Heart right ventricle (tissue), 16 donors: ENCODE data around the gene SLC25A38. TPM values are rescaled to one million over a fixed set of nuclear protein-coding genes. Genes with fewer than 3 reads are reported as not detected.

ENCODE experiments used
- ATAC-seq, 8 donors: fragments of 200-7000 bp; cut with Tn5 transposase; one replicate each; pipeline ENCODE4 v1.9.1; 2020; ENCODE audit warnings: mild to moderate bottlenecking in 8 of 8, moderate library complexity in 8 of 8, moderate number of reproducible peaks in 1 of 8
- DNase-seq, 2 donors: peaks; one replicate each; pipeline ENCODE4 v3.0.0-alpha.2; 2020
- H3K27ac ChIP-seq, 10 donors: fragments of 200-600 bp; sonication (generic) in 2 of 10; one replicate each; pipeline versions ENCODE4 v1.5.0 to v1.8.0; 2020 to 2022; ENCODE audit warnings: mild to moderate bottlenecking in 3 of 10
- H3K27me3 ChIP-seq, 7 donors: fragments of 200-600 bp; one replicate each; pipeline ENCODE4 v1.8.0; 2021 to 2022; ENCODE audit warnings: mild to moderate bottlenecking in 2 of 7
- H3K36me3 ChIP-seq, 9 donors: fragments of 200-600 bp; sonication (generic) in 1 of 9; one replicate each; pipeline versions ENCODE4 v1.5.0 to v1.8.0; 2020 to 2022; ENCODE audit warnings: mild to moderate bottlenecking in 2 of 9
- H3K4me1 ChIP-seq, 9 donors: fragments of 200-600 bp; sonication (generic) in 1 of 9; one replicate each; pipeline versions ENCODE4 v1.5.0 to v1.8.0; 2020 to 2022; ENCODE audit warnings: mild to moderate bottlenecking in 4 of 9
- H3K4me3 ChIP-seq, 10 donors: fragments of 200-600 bp; sonication (generic) in 2 of 10; one replicate each; pipeline versions ENCODE4 v1.5.0 to v1.8.0; 2020 to 2022; ENCODE audit warnings: mild to moderate bottlenecking in 7 of 10, moderate library complexity in 2 of 10
- H3K9me3 ChIP-seq, 11 donors: fragments of 200-600 bp in 10 of 11; sonication (generic) in 2 of 11; one replicate each; pipeline versions ENCODE4 v1.5.0 to v1.8.0; 2013 to 2022; ENCODE audit warnings: mild to moderate bottlenecking in 2 of 11, control low read depth in 1 of 11, moderate library complexity in 1 of 11
- CTCF ChIP-seq, 9 donors: fragments of 200-600 bp; sonication (generic) in 2 of 9; IDR thresholded peaks; one replicate each; pipeline versions ENCODE4 v1.5.0 to v1.8.0; 2021 to 2022; ENCODE audit warnings: antibody characterized with exemption in 9 of 9, mild to moderate bottlenecking in 5 of 9, moderate library complexity in 1 of 9
- WGBS, 2 donors: extraction: QIAGEN DNeasy Blood & Tissue Kit; methylation state at CpG; one replicate each; pipeline ENCODE4 v1.1.7; 2013; ENCODE audit warnings: inconsistent platforms in 1 of 2; 5-methylcytosine and 5-hydroxymethylcytosine counted together
- intact Hi-C, 10 donors: fragments of 100-400 bp; cut with DNase I; formaldehyde crosslinking; loops; one replicate each; pipeline versions ENCODE4 v1.11.1 to v1.14.2; 2022
- polyA plus RNA-seq, 2 donors: library from polyadenylated mRNA; stranded (reverse); fragments of 200-250 nt; gene quantifications; one replicate each; pipeline ENCODE4 v1.2.3, GENCODE V29; 2013
- total RNA-seq, 10 donors: library from RNA; stranded (reverse); fragmentation: NEBNext Ultra II Directional in 3 of 10; extraction: Animal tissue kit (Norgen Biotek cat#: 25700) in 3 of 10; gene quantifications; one replicate each; pipeline versions ENCODE4 v1.2.1 to v1.2.4, GENCODE V29; 2021 to 2023
- donor health status: Arrhythmogenic right ventricular cardiomyopathy.
- donor health status: ischemic (EF 13 %, LVEDD 7.1; RV severe dilation, severe dysfunction).
- donor health status: healthy with polysubstance abuse.
- donor health status: DM: no; HTN: yes; CAD: no.
- donor health status: DM: no; HTN: no; CAD: no.
- donor health status: ischemic (EF 25% LVEDD 6.9; RV normal size, moderate dysfunction).
- donor health status: ischemic (EF 25% LVEDD 5.7; RV mildly dilated, moderate dysfunction).
- donor health status: healthy.
- donor health status: DM: yes; HTN: yes; CAD: no.
- donor health status: Ischemic cardiomyopathy.
- donor health status: ischemic (EF 35%, LVEDD 5.7; RV mildly dilated, moderate dysfunction).
- donor health status: nonischemic (EF 11% LVEDD 7.7; RV severe dilation, severe dysfunction).
- donor health status: DM: yes; HTN: yes; CAD: no.
- donor health status: PGD.
- donor health status: ischemic (EF 29% LVEDD 5.4; RV normal size, mild dysfunction).
- donor health status: nonischemic (EF 23%, LVEDD 6.1; RV moderate dilation, normal function).

SLC25A38 gene
- total and polyA plus RNA-seq, 12 donors = 9.7 to 25.8 (median 19.2) TPM

DNA sequence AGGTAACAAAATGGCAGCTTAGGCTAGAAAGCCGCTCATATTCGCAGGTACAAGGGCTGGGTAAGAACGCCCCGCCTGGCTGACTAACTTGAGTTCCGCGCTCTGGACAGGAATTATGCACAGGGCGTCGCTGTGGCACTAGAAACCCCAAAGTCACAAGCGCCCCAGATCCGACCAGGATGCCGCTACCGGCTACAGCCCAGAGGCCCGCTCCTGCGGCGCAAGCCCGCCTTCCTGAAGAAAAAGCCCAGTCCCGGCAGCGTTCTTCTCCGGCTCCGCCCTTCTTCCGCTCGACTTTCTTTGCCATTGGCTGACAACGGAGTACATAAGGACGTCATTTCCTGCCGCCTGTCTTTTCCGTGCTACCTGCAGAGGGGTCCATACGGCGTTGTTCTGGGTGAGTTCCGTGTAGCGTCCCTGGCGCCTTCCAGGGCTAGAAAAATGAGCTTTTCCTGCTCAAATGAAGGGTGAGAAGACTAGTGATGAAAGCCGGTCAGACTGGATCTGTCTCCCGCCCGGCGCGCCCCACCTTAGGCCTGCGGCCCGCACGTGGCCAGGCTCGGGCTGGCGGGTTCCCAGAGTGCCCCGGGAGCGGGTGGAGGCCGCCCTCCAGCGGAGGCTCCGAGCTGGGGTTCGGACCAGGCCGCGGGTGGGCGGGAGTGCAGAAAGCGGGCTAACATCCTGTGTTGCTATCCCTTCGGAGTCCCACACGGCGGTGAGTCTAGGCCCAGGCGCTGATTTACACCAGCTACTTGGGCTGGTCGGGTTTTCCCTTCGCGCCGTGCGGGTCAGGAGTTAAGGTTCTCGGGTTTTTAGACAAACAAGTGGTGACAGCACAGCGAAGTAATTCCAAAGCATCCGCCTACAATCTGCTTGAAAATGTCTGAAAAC is 23.4 kb downstream of the SLC25A38 start, which contains the start of gene RPSA:
RPSA (plus strand) TSS at position 353 of the 891 bp plus-strand sequence. CDS start 934 bp downstream, outside the sequence.
- Histone ChIP-seq H3K36me3 (peaks cover 0 to 40% (median 31%) of the 10 kb centered on the region in 9 donors), H3K27me3 (no peaks in the 10 kb centered on the region), H3K4me1 (peaks cover 2 to 45% (median 22%) of the 10 kb centered on the region in 9 donors), H3K4me3 (peak within 1 kb of the TSS; percentile 64 to 87 (median 72)), H3K27ac (peak within 1 kb of the TSS; percentile 14 to 90 (median 82)), H3K9me3 (no peaks in the 10 kb centered on the region)
- 0% methylated on average over 63 of the region's 63 CpGs for WGBS, 2 donors
- peak in 8 of 9 donors; percentile 8 to 57 (median 34) for TF ChIP-seq CTCF (IDR thresholded peaks at IDR 0.05)
- DNase-seq (peak; percentile 90 to 93), ATAC-seq (peak; percentile 95 to 99 (median 98))
- intact Hi-C loops = loop anchor here in 2 of 10 donors (1.0 to 5.0 kb wide), 2 partner anchors 22 to 901 kb away; partner anchors contain the start of gene EIF1B (in 1 of the 2)

DNA sequence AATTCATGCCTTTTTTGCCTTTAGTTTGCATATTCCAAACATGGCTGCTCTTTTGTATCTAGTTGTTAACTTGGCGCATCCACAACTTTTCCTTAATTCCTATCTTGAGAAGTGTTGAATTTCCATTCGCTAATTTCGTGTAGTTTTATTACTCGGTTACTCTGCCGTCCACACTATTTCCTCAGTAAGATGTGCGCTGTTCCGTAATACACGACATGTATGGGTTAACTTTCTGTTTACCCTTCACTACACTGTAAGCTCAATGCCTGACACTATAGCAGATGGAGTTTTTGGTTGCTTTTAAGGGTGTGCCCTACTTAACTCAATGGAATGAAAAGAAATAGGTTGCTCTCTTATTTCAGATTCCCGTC is 24.1 kb downstream of the SLC25A38 start:
- intact Hi-C loops = loop anchor here in 1 of 10 donors (5.0 kb wide), 1 partner anchor 900 kb away; the partner anchor contains the start of gene EIF1B
- peaks cover 0 to 47% (median 37%) of the 10 kb centered on the region in 9 donors for H3K36me3 ChIP-seq
- no peaks in the 10 kb centered on the region for H3K27me3 ChIP-seq
- no peak for DNase-seq
- TF ChIP-seq CTCF (IDR thresholded peaks at IDR 0.05) = no peak
- peaks cover 2 to 45% (median 22%) of the 10 kb centered on the region in 9 donors for H3K4me1 ChIP-seq
- no peak for ATAC-seq
- H3K4me3 ChIP-seq = peak overlapping the region; percentile 64 to 87 (median 72)
- peak overlapping the region in 9 of 10 donors; percentile 72 to 90 (median 83) for H3K27ac ChIP-seq
- H3K9me3 ChIP-seq = no peaks in the 10 kb centered on the region
- WGBS, 2 donors = 11 to 12% methylated on average over 9 of the region's 9 CpGs

DNA sequence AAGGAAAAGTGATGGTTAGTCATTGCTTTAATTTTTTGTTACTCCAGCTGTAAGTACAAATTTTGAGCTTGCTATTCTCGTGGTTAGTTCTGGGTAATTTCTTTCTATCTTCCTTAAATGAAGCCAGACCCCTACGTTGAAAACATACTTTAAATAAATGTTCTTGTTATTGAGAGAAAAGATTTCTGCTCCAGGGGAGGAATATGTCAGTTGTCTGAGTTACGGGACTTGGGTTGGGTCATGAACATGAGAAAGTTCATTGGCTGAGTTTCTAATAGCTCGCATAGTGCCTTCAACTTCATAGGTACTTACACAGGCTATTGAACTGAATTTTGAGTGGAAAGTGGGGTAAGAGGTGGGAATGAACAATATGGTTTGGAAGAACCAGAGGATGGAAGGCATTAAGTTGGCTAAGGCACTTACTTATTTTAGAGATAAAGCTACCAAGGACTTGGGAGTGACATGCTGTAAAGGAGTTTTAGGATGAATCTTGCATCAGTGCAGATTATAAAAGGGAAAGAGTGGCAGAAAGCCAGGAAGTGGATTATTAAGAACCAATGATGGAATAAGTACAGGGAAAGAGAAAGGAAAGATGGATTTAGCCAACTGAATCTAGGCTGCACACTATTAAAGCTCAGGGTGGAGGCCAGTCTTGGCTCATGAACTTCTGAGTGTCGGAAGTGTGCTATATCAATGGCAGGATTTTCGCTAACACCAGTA is 24.8 kb downstream of the SLC25A38 start:
- intact Hi-C loops = loop anchor here in 1 of 10 donors (5.0 kb wide), 1 partner anchor 899 kb away; the partner anchor contains the start of gene EIF1B
- Histone ChIP-seq H3K36me3 (peaks cover 0 to 53% (median 44%) of the 10 kb centered on the region in 9 donors), H3K27me3 (no peaks in the 10 kb centered on the region), H3K9me3 (no peaks in the 10 kb centered on the region), H3K4me3 (peak overlapping the region in 9 of 10 donors; percentile 64 to 87 (median 73)), H3K27ac (peak overlapping the region in 1 of 10 donors; percentile 2), H3K4me1 (peaks cover 2 to 45% (median 22%) of the 10 kb centered on the region in 9 donors)
- TF ChIP-seq CTCF (IDR thresholded peaks at IDR 0.05) = no peak
- WGBS, 2 donors = 81 to 82% methylated on average over 6 of the region's 6 CpGs
- no peak for DNase-seq
- ATAC-seq = no peak
